GM12878 (cell line): Measurements from ENCODE around the gene WTAP. TPM values are rescaled to one million over a fixed set of nuclear protein-coding genes. Genes with fewer than 3 reads are reported as not detected.

Source experiments
- ATAC-seq: fragments of 200-7000 bp; cut with Tn5 transposase; 3 replicates; pipeline ENCODE4 v1.9.1; 2020; ENCODE audit warnings: mild to moderate bottlenecking, moderate library complexity
- BruUV-seq: library from RNA; stranded (reverse); fragments of 400-500 nt; replicated peaks from 2 replicates; lab custom pipeline; 2021; lab: Mats Ljungman, UMichigan
- CTCF ChIA-PET: fragments of 300-600 bp; sonication (Branson Sonifier 250); formaldehyde crosslinking; extraction: SDS; loops from one replicate; lab custom pipeline; 2021; ENCODE audit warnings: inconsistent platforms; lab: Yijun Ruan, JAX
- POLR2A ChIA-PET: fragments of 350-600 bp; formaldehyde crosslinking; extraction: SDS; loops from one replicate; lab custom pipeline; 2021; ENCODE audit warnings: inconsistent platforms; lab: Charles Lee
- RAD21 ChIA-PET: fragments of 300-600 bp; sonication (Branson Sonifier 250); formaldehyde crosslinking; loops from one replicate; lab custom pipeline; 2023; ENCODE audit warnings: antibody characterized with exemption; ENCODE audit not compliant: unreplicated experiment; lab: Charles Lee
- SMC1A ChIA-PET: fragments of 300-600 bp; sonication (Branson Sonifier 250); formaldehyde crosslinking; loops from one replicate; lab custom pipeline; 2023; ENCODE audit not compliant: unreplicated experiment, uncharacterized antibody; lab: Charles Lee
- DNase-seq: peaks from one replicate; pipeline ENCODE4 v3.0.0-alpha.2; 2011; ENCODE audit warnings: low read depth, low spot score
- FAIRE-seq: peaks from 3 replicates; lab custom pipeline; 2011; peaks lifted over from hg19 to GRCh38; lab: Jason Lieb, UNC
- H2AFZ ChIP-seq: 2 replicates; pipeline ENCODE4 v1.6.0; 2011; ENCODE audit warnings: low read depth, low read length, control low read depth; ENCODE audit not compliant: control insufficient read depth
- H3K27ac ChIP-seq: 2 replicates; pipeline ENCODE4 v1.5.1; 2011; ENCODE audit warnings: control low read depth; ENCODE audit not compliant: control insufficient read depth, insufficient read depth
- H3K27me3 ChIP-seq, 2 experiments: replicated peaks in 1 of 2; 2 replicates each; pipeline versions ENCODE4 v1.6.0 to v1.6.1; 2011; ENCODE audit warnings: low read length in 1 of 2; ENCODE audit not compliant: control insufficient read depth in 2 of 2, insufficient read depth in 2 of 2
- H3K36me3 ChIP-seq, 2 experiments: 2 replicates each; pipeline ENCODE4 v1.5.1; 2011; ENCODE audit warnings: low read length in 1 of 2; ENCODE audit not compliant: control insufficient read depth in 2 of 2, insufficient read depth in 2 of 2
- H3K4me1 ChIP-seq: 2 replicates; pipeline ENCODE4 v1.6.1; 2011; ENCODE audit warnings: mild to moderate bottlenecking, low read length, moderate library complexity, mixed read lengths; ENCODE audit not compliant: control insufficient read depth, insufficient read depth
- H3K4me2 ChIP-seq: 2 replicates; pipeline ENCODE4 v1.6.0; 2011; ENCODE audit warnings: control low read depth; ENCODE audit not compliant: control insufficient read depth, insufficient read depth
- H3K4me3 ChIP-seq: fragments of 200-600 bp; sonication (generic); 2 replicates; pipeline ENCODE4 v1.5.1; 2016
- H3K79me2 ChIP-seq: 2 replicates; pipeline ENCODE4 v1.6.0; 2011; ENCODE audit warnings: low read length; ENCODE audit not compliant: control insufficient read depth, insufficient read depth
- H3K9ac ChIP-seq: 2 replicates; pipeline ENCODE4 v1.8.0; 2011; ENCODE audit warnings: low read length, control low read depth, mixed read lengths; ENCODE audit not compliant: control insufficient read depth, insufficient read depth
- H3K9me3 ChIP-seq: replicated peaks from 3 replicates; pipeline ENCODE4 v1.5.1; 2011; ENCODE audit warnings: mild to moderate bottlenecking, low read length; ENCODE audit not compliant: control insufficient read depth, insufficient read depth
- H4K20me1 ChIP-seq: 2 replicates; pipeline ENCODE4 v1.6.0; 2011; ENCODE audit not compliant: control insufficient read depth, insufficient read depth
- CBFB ChIP-seq: IDR thresholded peaks from 2 replicates; pipeline ENCODE4 v1.6.1; 2016; ENCODE audit warnings: antibody characterized with exemption, low read depth
- EZH2 ChIP-seq: IDR thresholded peaks from 2 replicates; pipeline ENCODE4 v1.6.1; 2012; ENCODE audit warnings: low read depth, mild to moderate bottlenecking, control low read depth, inconsistent platforms, low read length, borderline replicate concordance; ENCODE audit not compliant: control insufficient read depth
- GABPA ChIP-seq: IDR thresholded peaks from 2 replicates; pipeline ENCODE4 v1.6.1; 2014; ENCODE audit warnings: antibody characterized with exemption, low read depth, mild to moderate bottlenecking, inconsistent platforms
- JUNB ChIP-seq: IDR thresholded peaks from 2 replicates; pipeline ENCODE4 v1.6.1; 2016; ENCODE audit warnings: antibody characterized with exemption, mild to moderate bottlenecking
- NR2F1 ChIP-seq: fragments of 450-650 bp; conservative IDR thresholded peaks from 2 replicates; pipeline ENCODE4 v1.6.1; 2017; ENCODE audit warnings: mild to moderate bottlenecking
- POLR2AphosphoS5 ChIP-seq: IDR thresholded peaks from 2 replicates; pipeline ENCODE4 v1.6.1; 2011; ENCODE audit warnings: mild to moderate bottlenecking, low read length, inconsistent platforms
- POU2F2 ChIP-seq: IDR thresholded peaks from 3 replicates; pipeline ENCODE4 v1.6.1; 2011; ENCODE audit warnings: low read depth, mild to moderate bottlenecking, low read length, borderline replicate concordance
- RBBP5 ChIP-seq: fragments of 200-600 bp; sonication (generic); conservative IDR thresholded peaks from 2 replicates; pipeline ENCODE4 v1.6.1; 2016
- WGBS: methylation state at CpG from one replicate; pipeline ENCODE4 v1.1.6; 2016; ENCODE audit warnings: low lambda C conversion rate; ENCODE audit not compliant: insufficient replicate concordance, insufficient coverage; ENCODE audit errors: missing lambda C conversion rate; 5-methylcytosine and 5-hydroxymethylcytosine counted together
- in situ Hi-C: fragments of 300-500 bp; cut with MboI; formaldehyde crosslinking; loops from 9 replicates; pipeline ENCODE4 v1.14.3; 2018; ENCODE audit warnings: mixed read lengths
- intact Hi-C: fragments of 100-400 bp; cut with micrococcal nuclease; formaldehyde crosslinking; loops from one replicate; pipeline ENCODE4 v1.14.2; 2022; ENCODE audit not compliant: unreplicated experiment
- polyA plus RNA-seq, 11 experiments: library from polyadenylated mRNA; depleted of rRNA in 4 of 11; unstranded in 6 of 11; stranded (reverse) in 5 of 11; fragments of >200 nt; fragmentation: Nextera tagmentation in 4 of 11; fragmentation: Illumina TruSeq in 1 of 11; extraction: Ambion mirVana in 4 of 11; extraction: Trizol in 1 of 11; gene quantifications; 1 replicate in 1 of 11; 2 replicates in 10 of 11; pipeline versions ENCODE4 v1.2.1 to v1.2.3, GENCODE V29; 2011 to 2016; ENCODE audit warnings: inconsistent platforms in 2 of 11, missing spikeins in 2 of 11, low read depth in 1 of 11
- total RNA-seq, 4 experiments: library from RNA; depleted of rRNA in 3 of 4; stranded (reverse); fragments of >200 nt in 3 of 4; fragmentation: Illumina TruSeq in 1 of 4; extraction: Trizol in 1 of 4; gene quantifications; 2 replicates each; pipeline versions ENCODE4 v1.2.1 to v1.2.3, GENCODE V29; 2013 to 2021
- TF ChIP-seq, protein P1 (sequence below): fragments of 450-650 bp; IDR thresholded peaks from 2 replicates; pipeline ENCODE4 v1.6.1; 2017; ENCODE audit warnings: low read depth, mild to moderate bottlenecking, moderate library complexity

The WTAP gene
- total and polyA plus RNA-seq, 10 of the 15 experiments (the other 5 are each of a cell fraction or from before 2014, with no cell fraction given) = 38.7 to 132 (median 83.1) TPM

DNA sequence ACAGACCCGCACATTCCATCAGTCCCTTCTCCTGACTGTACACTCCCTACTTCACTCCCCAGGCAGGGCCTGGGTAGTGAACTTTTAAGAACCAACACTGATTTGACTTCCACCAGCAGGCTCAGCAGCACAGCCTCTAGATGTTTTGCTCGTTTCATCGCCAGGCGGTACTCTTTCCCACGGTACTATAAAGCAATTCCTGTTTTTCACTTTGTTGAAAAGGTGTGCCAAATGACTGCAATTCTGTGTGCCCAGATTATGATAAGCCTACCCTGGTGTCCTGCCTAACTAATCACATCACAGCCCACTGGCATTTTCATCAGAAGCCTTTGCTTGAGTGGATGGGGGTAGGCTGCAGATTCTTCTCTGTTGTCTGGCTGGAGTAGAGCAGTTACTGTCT is 12.9 kb upstream of the WTAP start (continued):
- no peak for TF ChIP-seq POLR2AphosphoS5
- TF ChIP-seq CBFB = no peak
- no peak for TF ChIP-seq JUNB
- TF ChIP-seq NR2F1 = no peak
- no peak for TF ChIP-seq EZH2
- TF ChIP-seq, all 136 proteins: peak for 0

DNA sequence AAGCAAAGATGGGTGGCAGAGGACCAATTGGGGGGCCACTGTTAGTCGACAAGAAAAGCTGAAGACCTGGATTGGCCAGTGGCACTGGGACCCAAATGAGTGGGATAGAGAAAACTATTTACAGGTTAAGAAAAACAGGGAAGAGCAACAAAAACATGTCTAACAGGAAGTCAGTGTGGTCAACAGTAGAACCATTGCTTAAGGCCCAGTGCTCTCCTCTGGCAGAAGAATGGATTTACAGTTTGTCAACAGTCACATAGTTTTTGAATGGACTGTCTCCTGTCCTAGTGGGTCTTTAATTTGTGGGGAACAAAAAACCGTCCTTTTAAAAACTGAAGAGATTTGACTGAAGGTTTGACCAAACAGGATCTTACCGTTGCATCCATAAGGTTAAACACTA is 12.1 kb upstream of the WTAP start:
- RAD21 ChIA-PET = no interaction called here
- CTCF ChIA-PET = no interaction called here
- no peak overlapping the region for H3K9ac ChIP-seq
- DNase-seq (no peak), ATAC-seq (no peak), FAIRE-seq (no peak)
- no peak overlapping the region for H3K4me3 ChIP-seq
- in situ Hi-C loops (loop anchor here (25.0 kb wide), 1 partner anchor 747 kb away; no protein-coding TSS in a partner anchor), intact Hi-C loops (no loop called here)
- POLR2A ChIA-PET = no interaction called here
- no peaks in the 10 kb centered on the region for H3K79me2 ChIP-seq
- no peak overlapping the region for H3K4me2 ChIP-seq
- SMC1A ChIA-PET = interaction anchor here (0.9 kb wide), 2 partner anchors 10 to 207 kb away, joined by 3 read pairs; no protein-coding TSS in a partner anchor
- H4K20me1 ChIP-seq = no peaks in the 10 kb centered on the region
- H3K27ac ChIP-seq = no peak overlapping the region
- no peak overlapping the region for H2AFZ ChIP-seq
- H3K4me1 ChIP-seq = no peaks in the 10 kb centered on the region
- no peaks in the 10 kb centered on the region for H3K36me3 ChIP-seq
- 80% methylated on average over 3 of the region's 3 CpGs for whole genome bisulfite sequencing
- TF ChIP-seq POU2F2 (no peak), GABPA (no peak), RBBP5 (no peak)
- TF ChIP-seq, protein P1, sequence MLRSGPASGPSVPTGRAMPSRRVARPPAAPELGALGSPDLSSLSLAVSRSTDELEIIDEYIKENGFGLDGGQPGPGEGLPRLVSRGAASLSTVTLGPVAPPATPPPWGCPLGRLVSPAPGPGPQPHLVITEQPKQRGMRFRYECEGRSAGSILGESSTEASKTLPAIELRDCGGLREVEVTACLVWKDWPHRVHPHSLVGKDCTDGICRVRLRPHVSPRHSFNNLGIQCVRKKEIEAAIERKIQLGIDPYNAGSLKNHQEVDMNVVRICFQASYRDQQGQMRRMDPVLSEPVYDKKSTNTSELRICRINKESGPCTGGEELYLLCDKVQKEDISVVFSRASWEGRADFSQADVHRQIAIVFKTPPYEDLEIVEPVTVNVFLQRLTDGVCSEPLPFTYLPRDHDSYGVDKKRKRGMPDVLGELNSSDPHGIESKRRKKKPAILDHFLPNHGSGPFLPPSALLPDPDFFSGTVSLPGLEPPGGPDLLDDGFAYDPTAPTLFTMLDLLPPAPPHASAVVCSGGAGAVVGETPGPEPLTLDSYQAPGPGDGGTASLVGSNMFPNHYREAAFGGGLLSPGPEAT = no peak
- BruUV-seq = no TSS peak
- no peaks in the 10 kb centered on the region for H3K27me3 ChIP-seq
- no peaks in the 10 kb centered on the region; the same call in 2 of the 3 replicates for H3K9me3 ChIP-seq
